Keratinocyte (primary cell): ENCODE measurements around the gene KRTAP4-9. TPM values are rescaled to one million over a fixed set of nuclear protein-coding genes. Genes with fewer than 3 reads are reported as not detected.

Source experiments
- DNase-seq: peaks from one replicate; pipeline ENCODE4 v3.0.0-alpha.2; 2011; ENCODE audit warnings: low read depth, missing footprints, low spot score
- FAIRE-seq: peaks from 2 replicates; lab custom pipeline; 2011; peaks lifted over from hg19 to GRCh38; lab: Jason Lieb, UNC
- H2AFZ ChIP-seq: 2 replicates; pipeline ENCODE4 v1.6.0; 2012; ENCODE audit warnings: low read length, control low read depth, inconsistent platforms; ENCODE audit not compliant: control insufficient read depth
- H3K27ac ChIP-seq: 2 replicates; pipeline ENCODE4 v1.5.1; 2011; ENCODE audit warnings: low read length; ENCODE audit not compliant: control insufficient read depth, insufficient read depth
- H3K27me3 ChIP-seq: 3 replicates; pipeline ENCODE4 v1.6.0; 2011; ENCODE audit warnings: low read length; ENCODE audit not compliant: control insufficient read depth, insufficient read depth; ENCODE audit errors: extremely low read depth
- H3K36me3 ChIP-seq, 2 experiments: 2 replicates in 1 of 2; 3 replicates in 1 of 2; pipeline ENCODE4 v1.5.1; 2011; ENCODE audit warnings: low read length in 2 of 2, mild to moderate bottlenecking in 1 of 2; ENCODE audit not compliant: control insufficient read depth in 2 of 2, insufficient read depth in 2 of 2; ENCODE audit errors: extremely low read depth in 1 of 2
- H3K4me1 ChIP-seq: 3 replicates; pipeline ENCODE4 v1.5.1; 2011; ENCODE audit warnings: low read length; ENCODE audit not compliant: control insufficient read depth, insufficient read depth; ENCODE audit errors: extremely low read depth
- H3K4me2 ChIP-seq: 3 replicates; pipeline ENCODE4 v1.6.0; 2011; ENCODE audit warnings: low read depth, low read length; ENCODE audit not compliant: control insufficient read depth, insufficient read depth; ENCODE audit errors: extremely low read depth
- H3K4me3 ChIP-seq, 3 experiments: fragments of 200-600 bp in 1 of 3; sonication (generic) in 1 of 3; 2 replicates in 2 of 3; 3 replicates in 1 of 3; pipeline ENCODE4 v1.5.1; 2011 to 2016; ENCODE audit warnings: low read length in 3 of 3, mild to moderate bottlenecking in 3 of 3, control low read depth in 2 of 3, inconsistent platforms in 1 of 3, low read depth in 1 of 3, mixed read lengths in 1 of 3, mixed run types in 1 of 3, moderate library complexity in 1 of 3; ENCODE audit not compliant: control insufficient read depth in 2 of 3, insufficient read depth in 2 of 3; ENCODE audit errors: extremely low read depth in 1 of 3
- H3K79me2 ChIP-seq: 2 replicates; pipeline ENCODE4 v1.6.0; 2012; ENCODE audit warnings: low read length; ENCODE audit not compliant: control insufficient read depth, insufficient read depth
- H3K9ac ChIP-seq: 3 replicates; pipeline ENCODE4 v1.6.0; 2011; ENCODE audit warnings: low read length; ENCODE audit not compliant: control insufficient read depth, insufficient read depth; ENCODE audit errors: extremely low read depth
- H3K9me1 ChIP-seq: 3 replicates; pipeline ENCODE4 v1.6.0; 2011; ENCODE audit warnings: low read length; ENCODE audit not compliant: control insufficient read depth, insufficient read depth; ENCODE audit errors: extremely low read depth
- H3K9me3 ChIP-seq: 2 replicates; pipeline ENCODE4 v1.5.1; 2012; ENCODE audit warnings: low read depth, low read length; ENCODE audit not compliant: control insufficient read depth
- H4K20me1 ChIP-seq: 3 replicates; pipeline ENCODE4 v1.6.0; 2011; ENCODE audit warnings: low read length; ENCODE audit not compliant: control insufficient read depth, insufficient read depth; ENCODE audit errors: extremely low read depth
- EZH2 ChIP-seq: IDR thresholded peaks from one replicate; pipeline ENCODE4 v1.6.1; 2012; ENCODE audit warnings: inconsistent platforms, mild to moderate bottlenecking, low read length, moderate library complexity
- dilution Hi-C: fragments of 300-500 bp; cut with MboI; formaldehyde crosslinking; loops from one replicate; pipeline ENCODE4 v1.7.0; 2020; ENCODE audit warnings: low sequenced_read_pairs; ENCODE audit not compliant: extremely low pct_ligation_motif_present
- polyA plus RNA-seq, 5 experiments: library from polyadenylated mRNA; depleted of rRNA in 3 of 5; stranded (reverse) in 3 of 5; stranded (forward) in 1 of 5; unstranded in 1 of 5; fragments of >200 nt; gene quantifications; 1 replicate in 1 of 5; 2 replicates in 3 of 5; 3 replicates in 1 of 5; pipeline versions ENCODE4 v1.2.1 to v1.2.3, GENCODE V29; 2011 to 2012; ENCODE audit warnings: missing spikeins in 2 of 5, low read depth in 1 of 5, low replicate concordance in 1 of 5
- TF ChIP-seq, protein P1 (sequence below), 3 experiments: IDR thresholded peaks in 1 of 3; conservative IDR thresholded peaks in 1 of 3; optimal IDR thresholded peaks in 1 of 3; 2 replicates in 2 of 3; 3 replicates in 1 of 3; pipeline versions ENCODE3 to v1.5.1; 2011; ENCODE audit warnings: low read length in 3 of 3, mild to moderate bottlenecking in 3 of 3, moderate library complexity in 2 of 3, control low read depth in 1 of 3, inconsistent platforms in 1 of 3; ENCODE audit not compliant: insufficient read depth in 2 of 3; ENCODE audit errors: extremely low read depth in 1 of 3

Gene KRTAP4-9
- polyA plus RNA-seq, 1 donor (not counting 4 experiments of a cell fraction or from before 2014, with no cell fraction given): not detected

- no peaks in the 10 kb centered on the region for H3K36me3 ChIP-seq
- dilution Hi-C loops: no loop called here
- no peak overlapping the region for H3K27ac ChIP-seq
- FAIRE-seq: no peak
- no peaks in the 10 kb centered on the region for H3K9me3 ChIP-seq
- no peak overlapping the region for H3K4me2 ChIP-seq
- H2AFZ ChIP-seq: no peak overlapping the region
- no peak for DNase-seq
- no peaks in the 10 kb centered on the region for H3K9me1 ChIP-seq
- H3K4me3 ChIP-seq: no peak overlapping the region
- H3K27me3 ChIP-seq: no peaks in the 10 kb centered on the region
- no peaks in the 10 kb centered on the region for H4K20me1 ChIP-seq
- no peak overlapping the region for H3K9ac ChIP-seq
- peaks cover 14% of the 10 kb centered on the region for H3K4me1 ChIP-seq
- H3K79me2 ChIP-seq: no peaks in the 10 kb centered on the region
- TF ChIP-seq, protein P1, sequence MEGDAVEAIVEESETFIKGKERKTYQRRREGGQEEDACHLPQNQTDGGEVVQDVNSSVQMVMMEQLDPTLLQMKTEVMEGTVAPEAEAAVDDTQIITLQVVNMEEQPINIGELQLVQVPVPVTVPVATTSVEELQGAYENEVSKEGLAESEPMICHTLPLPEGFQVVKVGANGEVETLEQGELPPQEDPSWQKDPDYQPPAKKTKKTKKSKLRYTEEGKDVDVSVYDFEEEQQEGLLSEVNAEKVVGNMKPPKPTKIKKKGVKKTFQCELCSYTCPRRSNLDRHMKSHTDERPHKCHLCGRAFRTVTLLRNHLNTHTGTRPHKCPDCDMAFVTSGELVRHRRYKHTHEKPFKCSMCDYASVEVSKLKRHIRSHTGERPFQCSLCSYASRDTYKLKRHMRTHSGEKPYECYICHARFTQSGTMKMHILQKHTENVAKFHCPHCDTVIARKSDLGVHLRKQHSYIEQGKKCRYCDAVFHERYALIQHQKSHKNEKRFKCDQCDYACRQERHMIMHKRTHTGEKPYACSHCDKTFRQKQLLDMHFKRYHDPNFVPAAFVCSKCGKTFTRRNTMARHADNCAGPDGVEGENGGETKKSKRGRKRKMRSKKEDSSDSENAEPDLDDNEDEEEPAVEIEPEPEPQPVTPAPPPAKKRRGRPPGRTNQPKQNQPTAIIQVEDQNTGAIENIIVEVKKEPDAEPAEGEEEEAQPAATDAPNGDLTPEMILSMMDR (optimal IDR thresholded peaks at IDR 0.05 in 1 of 3, IDR thresholded peaks at IDR 0.05 in 1 of 3, conservative IDR thresholded peaks at IDR 0.05 in 1 of 3; ENCODE audit: extremely low read depth in 1 of 3, insufficient read depth in 2 of 3, low read length in 3 of 3): no peak
- no peak for TF ChIP-seq EZH2
Observed at GRCh38 chr17:41069031-41069430, 36.2 kb upstream of the KRTAP4-9 start.

DNA sequence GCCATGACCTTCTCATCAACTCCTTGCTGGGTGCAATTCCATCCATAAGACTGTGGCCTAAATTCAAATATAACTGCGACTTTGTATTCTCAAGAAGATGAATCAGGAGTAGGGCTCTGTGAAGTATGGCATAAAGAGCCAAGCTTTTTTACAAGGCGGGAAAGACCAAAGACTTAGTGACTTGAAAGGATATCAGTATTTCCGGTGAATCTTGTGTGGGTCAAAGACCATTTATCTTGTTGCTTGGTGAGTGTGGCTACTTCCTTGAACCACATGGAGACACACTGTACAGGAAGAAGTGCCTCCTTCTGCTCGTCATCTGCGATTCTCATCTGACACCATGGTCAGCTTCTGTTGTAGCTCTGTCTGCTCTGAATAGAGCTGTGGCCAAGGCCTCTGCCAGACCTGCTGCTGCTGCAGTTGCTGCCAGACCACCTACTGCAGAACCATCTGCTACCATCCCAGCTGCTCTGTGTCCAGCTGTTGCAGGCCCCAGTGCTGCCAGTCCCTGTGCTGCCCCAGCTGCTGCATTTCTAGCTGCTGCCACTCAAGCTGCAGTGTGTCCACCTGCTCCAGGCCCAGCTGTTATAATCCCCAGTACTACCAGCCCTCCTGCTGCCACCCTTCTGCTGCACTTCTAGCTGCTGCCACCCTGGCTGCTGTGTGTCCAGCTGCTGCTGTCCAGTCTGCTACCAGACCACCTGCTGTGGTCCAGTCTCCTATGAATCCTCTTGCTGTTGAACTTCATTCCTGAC, 33.4 kb upstream of the KRTAP4-9 start:
- no peak for FAIRE-seq

More for the DNA sequence above, 33.4 kb upstream of the KRTAP4-9 start:
- no peaks in the 10 kb centered on the region for H3K36me3 ChIP-seq
- no peaks in the 10 kb centered on the region for H3K9me1 ChIP-seq
- H3K27me3 ChIP-seq: no peaks in the 10 kb centered on the region
- H3K9me3 ChIP-seq: no peaks in the 10 kb centered on the region
- TF ChIP-seq, protein P1 (optimal IDR thresholded peaks at IDR 0.05 in 1 of 3, IDR thresholded peaks at IDR 0.05 in 1 of 3, conservative IDR thresholded peaks at IDR 0.05 in 1 of 3; ENCODE audit: extremely low read depth in 1 of 3, insufficient read depth in 2 of 3, low read length in 3 of 3): no peak
- no peak for TF ChIP-seq EZH2
- peaks cover 4% of the 10 kb centered on the region for H3K4me1 ChIP-seq
- no peak overlapping the region for H3K4me2 ChIP-seq
- no peak for DNase-seq
- H3K27ac ChIP-seq: no peak overlapping the region
- H4K20me1 ChIP-seq: no peaks in the 10 kb centered on the region
- no peak overlapping the region for H3K4me3 ChIP-seq
- H2AFZ ChIP-seq: no peak overlapping the region
- H3K79me2 ChIP-seq: no peaks in the 10 kb centered on the region
- dilution Hi-C loops: no loop called here
- no peak overlapping the region for H3K9ac ChIP-seq
